ENCODE data around the gene ZFP69.

Gene ZFP69

DNA sequence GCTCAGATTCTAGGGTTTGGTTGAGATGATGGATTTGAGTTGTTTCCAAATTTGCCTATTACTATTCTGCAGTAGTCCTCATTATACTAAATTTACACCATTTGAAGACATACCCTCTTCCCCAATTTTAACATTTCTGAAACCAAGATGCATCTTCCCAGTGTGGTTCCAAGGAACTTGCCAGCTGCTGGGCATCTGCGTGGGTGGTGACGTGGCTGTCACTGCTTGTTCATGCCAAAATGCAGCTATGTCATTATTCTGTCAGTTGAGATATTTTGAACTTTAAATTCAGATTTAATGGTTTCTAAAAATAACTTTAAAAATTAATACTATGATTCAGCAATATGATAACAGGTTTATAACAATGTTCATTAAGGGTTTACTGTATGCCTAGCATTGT, 1.2 kb downstream of the ZFP69 start:
- CTCF ChIA-PET, result interaction anchor here (1.3 kb wide), 1 partner anchor 39 kb away, joined by 3 read pairs; no protein-coding TSS in a partner anchor

GRCh38 chr1:40479156-40479555, 2.1 kb downstream of the ZFP69 start:
- ChIA-PET CTCF (no interaction called here), POLR2A (no interaction called here)
- Histone ChIP-seq H3K27ac (ENCODE audit: extremely low read depth, low read depth, low read length) (no peak overlapping the region), H3K4me3 (ENCODE audit: low read depth, low read length) (no peak overlapping the region), H3K4me1 (ENCODE audit: control insufficient read depth, insufficient read depth, low read length) (no peaks in the 10 kb centered on the region), H3K9me3 (ENCODE audit: control insufficient read depth, insufficient read depth, low read depth, low read length) (no peaks in the 10 kb centered on the region), H3K36me3 (ENCODE audit: control insufficient read depth in 2 of 2, insufficient read depth in 1 of 2, low read length in 2 of 2) (peaks cover 9 to 49% of the 10 kb centered on the region in 2 experiments)
- TF ChIP-seq ZNF558 (tag by site-specific recombination; IDR thresholded peaks at IDR 0.05) (no peak), KLF9 (tag by site-specific recombination; IDR thresholded peaks at IDR 0.05; ENCODE audit: low read depth) (no peak), PRDM6 (tag by site-specific recombination; IDR thresholded peaks at IDR 0.05) (no peak), ZNF221 (tag by site-specific recombination; IDR thresholded peaks at IDR 0.05; ENCODE audit: borderline replicate concordance) (no peak), TSHZ1 (tag by site-specific recombination; IDR thresholded peaks at IDR 0.05; ENCODE audit: borderline replicate concordance) (no peak), ZNF544 (tag by site-specific recombination; IDR thresholded peaks at IDR 0.05) (no peak), ZNF274 (IDR thresholded peaks at IDR 0.05; ENCODE audit: low read length) (no peak), ZNF274 (tag by site-specific recombination; IDR thresholded peaks at IDR 0.05; ENCODE audit: borderline replicate concordance) (no peak), ZNF610 (tag by site-specific recombination; IDR thresholded peaks at IDR 0.05; ENCODE audit: borderline replicate concordance) (no peak), ZNF513 (tag by site-specific recombination; IDR thresholded peaks at IDR 0.05) (no peak), ZFP3 (tag by site-specific recombination; IDR thresholded peaks at IDR 0.05; ENCODE audit: low read depth) (no peak), SETDB1 (IDR thresholded peaks at IDR 0.05; ENCODE audit: insufficient read length, low read length) (no peak), HOXA7 (CRISPR knock-in tag; IDR thresholded peaks at IDR 0.05; ENCODE audit: borderline replicate concordance) (no peak), ZNF510 (tag by site-specific recombination; IDR thresholded peaks at IDR 0.05; ENCODE audit: insufficient replicate concordance) (no peak)

More for the DNA sequence above, 1.2 kb downstream of the ZFP69 start:
- Histone ChIP-seq H3K27ac (ENCODE audit: extremely low read depth, low read depth, low read length) (no peak overlapping the region), H3K9me3 (ENCODE audit: control insufficient read depth, insufficient read depth, low read depth, low read length) (no peaks in the 10 kb centered on the region), H3K4me3 (ENCODE audit: low read depth, low read length) (peak overlapping the region; percentile 55; the same call in 1 of the 2 replicates), H3K36me3 (ENCODE audit: control insufficient read depth in 2 of 2, insufficient read depth in 1 of 2, low read length in 2 of 2) (peaks cover 5 to 42% of the 10 kb centered on the region in 2 experiments), H3K4me1 (ENCODE audit: control insufficient read depth, insufficient read depth, low read length) (no peaks in the 10 kb centered on the region)
- POLR2A ChIA-PET, result interaction anchor here (1.9 to 2.4 kb wide), 3 partner anchors 28 to 54 kb away, joined by 5 to 13 read pairs (median 8); partner anchors contain the start of genes EXO5, ZFP69B and ZNF684
- 0 out of 2 replicates have a peak, but pooled peaks have one; percentile 8 for TF ChIP-seq KLF10 (tag by site-specific recombination; IDR thresholded peaks at IDR 0.05)
- TF ChIP-seq ZNF266 (tag by site-specific recombination; IDR thresholded peaks at IDR 0.05; ENCODE audit: low read depth), result no peak
- no peak for TF ChIP-seq ZFHX2 (tag by site-specific recombination; conservative IDR thresholded peaks at IDR 0.05)
- TF ChIP-seq, protein P1, sequence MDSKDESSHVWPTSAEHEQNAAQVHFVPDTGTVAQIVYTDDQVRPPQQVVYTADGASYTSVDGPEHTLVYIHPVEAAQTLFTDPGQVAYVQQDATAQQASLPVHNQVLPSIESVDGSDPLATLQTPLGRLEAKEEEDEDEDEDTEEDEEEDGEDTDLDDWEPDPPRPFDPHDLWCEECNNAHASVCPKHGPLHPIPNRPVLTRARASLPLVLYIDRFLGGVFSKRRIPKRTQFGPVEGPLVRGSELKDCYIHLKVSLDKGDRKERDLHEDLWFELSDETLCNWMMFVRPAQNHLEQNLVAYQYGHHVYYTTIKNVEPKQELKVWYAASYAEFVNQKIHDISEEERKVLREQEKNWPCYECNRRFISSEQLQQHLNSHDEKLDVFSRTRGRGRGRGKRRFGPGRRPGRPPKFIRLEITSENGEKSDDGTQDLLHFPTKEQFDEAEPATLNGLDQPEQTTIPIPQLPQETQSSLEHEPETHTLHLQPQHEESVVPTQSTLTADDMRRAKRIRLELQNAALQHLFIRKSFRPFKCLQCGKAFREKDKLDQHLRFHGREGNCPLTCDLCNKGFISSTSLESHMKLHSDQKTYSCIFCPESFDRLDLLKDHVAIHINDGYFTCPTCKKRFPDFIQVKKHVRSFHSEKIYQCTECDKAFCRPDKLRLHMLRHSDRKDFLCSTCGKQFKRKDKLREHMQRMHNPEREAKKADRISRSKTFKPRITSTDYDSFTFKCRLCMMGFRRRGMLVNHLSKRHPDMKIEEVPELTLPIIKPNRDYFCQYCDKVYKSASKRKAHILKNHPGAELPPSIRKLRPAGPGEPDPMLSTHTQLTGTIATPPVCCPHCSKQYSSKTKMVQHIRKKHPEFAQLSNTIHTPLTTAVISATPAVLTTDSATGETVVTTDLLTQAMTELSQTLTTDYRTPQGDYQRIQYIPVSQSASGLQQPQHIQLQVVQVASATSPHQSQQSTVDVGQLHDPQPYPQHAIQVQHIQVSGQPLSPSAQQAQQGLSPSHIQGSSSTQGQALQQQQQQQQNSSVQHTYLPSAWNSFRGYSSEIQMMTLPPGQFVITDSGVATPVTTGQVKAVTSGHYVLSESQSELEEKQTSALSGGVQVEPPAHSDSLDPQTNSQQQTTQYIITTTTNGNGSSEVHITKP (tag by site-specific recombination; IDR thresholded peaks at IDR 0.05), result no peak
- no peak for TF ChIP-seq ZNF561 (tag by site-specific recombination; IDR thresholded peaks at IDR 0.05; ENCODE audit: borderline replicate concordance)
- no peak for TF ChIP-seq ZNF423 (tag by site-specific recombination; IDR thresholded peaks at IDR 0.05)
